HCT116 (cell line): ENCODE results near the gene MSANTD3. TPM values are rescaled to one million over a fixed set of nuclear protein-coding genes. Genes with fewer than 3 reads are reported as not detected.

Experiments
- ATAC-seq: fragments of 200-7000 bp; cut with Tn5 transposase; 2 replicates; pipeline ENCODE4 v1.9.1; 2020; ENCODE audit warnings: mild to moderate bottlenecking, moderate library complexity
- BruUV-seq: library from RNA; stranded (reverse); fragments of 400-500 nt; replicated peaks from 2 replicates; lab custom pipeline; 2021; lab: Mats Ljungman, UMichigan
- CTCF ChIA-PET: fragments of 300-600 bp; sonication (Branson Sonifier 250); formaldehyde crosslinking; loops from one replicate; lab custom pipeline; 2021; ENCODE audit warnings: antibody characterized with exemption; lab: Charles Lee
- POLR2A ChIA-PET: fragments of 300-600, 350-600 bp; sonication (Branson Sonifier 250); formaldehyde crosslinking; loops from one replicate; lab custom pipeline; 2021; ENCODE audit warnings: antibody characterized with exemption; lab: Charles Lee
- RAD21 ChIA-PET, 2 experiments: fragments of 300-600 bp; sonication (Branson Sonifier 250); formaldehyde crosslinking; loops; one replicate each; lab custom pipeline; 2023; ENCODE audit warnings: low total read pairs in 2 of 2; ENCODE audit not compliant: uncharacterized antibody in 2 of 2, unreplicated experiment in 2 of 2, low non-redundant PET in 1 of 2; lab: Charles Lee
- DNase-seq: peaks from one replicate; pipeline ENCODE4 v3.0.0-alpha.2; 2010; ENCODE audit warnings: low read depth, low spot score
- H2AFZ ChIP-seq: fragments of 200-600 bp; shearing (Covaris generic), sonication (generic); 2 replicates; pipeline ENCODE4 v1.6.1; 2017; ENCODE audit warnings: low read depth, mixed run types, mixed read lengths, antibody characterized with exemption, low read length; ENCODE audit not compliant: poor library complexity, severe bottlenecking
- H3K27ac ChIP-seq: 2 replicates; pipeline ENCODE4 v1.5.1; 2012; ENCODE audit warnings: low read depth, low read length
- H3K27me3 ChIP-seq: fragments of 200-600 bp; sonication (generic); 2 replicates; pipeline ENCODE4 v1.6.1; 2016; ENCODE audit warnings: mixed run types, low read length, mixed read lengths; ENCODE audit not compliant: insufficient read depth
- H3K36me3 ChIP-seq, 2 experiments: fragments of 200-500 bp in 1 of 2; fragments of 200-600 bp in 1 of 2; sonication (Bioruptor generic) in 1 of 2; sonication (generic) in 1 of 2; 2 replicates each; pipeline versions ENCODE4 v1.5.1 to v1.6.1; 2014 to 2016; ENCODE audit warnings: low read length in 2 of 2, inconsistent platforms in 1 of 2, mixed read lengths in 1 of 2, mixed run types in 1 of 2; ENCODE audit not compliant: insufficient read depth in 2 of 2, control insufficient read depth in 1 of 2
- H3K4me1 ChIP-seq, 2 experiments: fragments of 200-600 bp in 1 of 2; sonication (generic) in 1 of 2; 2 replicates each; pipeline versions ENCODE4 v1.5.1 to v1.6.1; 2012 to 2017; ENCODE audit warnings: low read length in 2 of 2, inconsistent platforms in 1 of 2, mild to moderate bottlenecking in 1 of 2, mixed read lengths in 1 of 2, mixed run types in 1 of 2, moderate library complexity in 1 of 2; ENCODE audit not compliant: insufficient read depth in 2 of 2, control insufficient read depth in 1 of 2
- H3K4me2 ChIP-seq: fragments of 200-600 bp; sonication (generic); 2 replicates; pipeline ENCODE4 v1.6.1; 2017; ENCODE audit warnings: mixed run types, low read length, mixed read lengths
- H3K4me3 ChIP-seq, 2 experiments: fragments of 200-600 bp in 1 of 2; sonication (generic) in 1 of 2; replicated peaks in 1 of 2; 2 replicates each; pipeline ENCODE4 v1.5.1; 2011 to 2016; ENCODE audit warnings: low read length in 2 of 2, control low read depth in 1 of 2, low read depth in 1 of 2, mild to moderate bottlenecking in 1 of 2, mixed read lengths in 1 of 2, mixed run types in 1 of 2
- H3K79me2 ChIP-seq: fragments of 200-600 bp; sonication (generic); 2 replicates; pipeline ENCODE4 v1.6.1; 2017; ENCODE audit warnings: mild to moderate bottlenecking, mixed run types, low read length, moderate library complexity, mixed read lengths; ENCODE audit not compliant: insufficient read depth
- H3K9ac ChIP-seq: fragments of 200-600 bp; sonication (generic); 2 replicates; pipeline ENCODE4 v1.6.1; 2016; ENCODE audit warnings: low read length, mixed read lengths
- H3K9me2 ChIP-seq: fragments of 200-600 bp; sonication (generic), shearing (Covaris generic); 2 replicates; pipeline ENCODE4 v1.6.1; 2017; ENCODE audit warnings: mixed run types, mild to moderate bottlenecking, moderate library complexity; ENCODE audit not compliant: insufficient read depth
- H3K9me3 ChIP-seq, 2 experiments: fragments of 200-500 bp in 1 of 2; fragments of 200-600 bp in 1 of 2; sonication (Bioruptor generic) in 1 of 2; sonication (generic) in 1 of 2; 2 replicates each; pipeline ENCODE4 v1.6.1; 2014 to 2017; ENCODE audit warnings: low read length in 2 of 2, mixed read lengths in 2 of 2, inconsistent platforms in 1 of 2, low read depth in 1 of 2, mild to moderate bottlenecking in 1 of 2, mixed run types in 1 of 2, moderate library complexity in 1 of 2; ENCODE audit not compliant: control insufficient read depth in 1 of 2, insufficient read depth in 1 of 2
- H4K20me1 ChIP-seq: fragments of 200-600 bp; sonication (generic), shearing (Covaris generic); 2 replicates; pipeline ENCODE4 v1.6.1; 2017; ENCODE audit warnings: mixed run types, mild to moderate bottlenecking, moderate library complexity; ENCODE audit not compliant: insufficient read depth
- ATF3 ChIP-seq: IDR thresholded peaks from 2 replicates; pipeline ENCODE4 v1.6.1; 2012
- CBX3 ChIP-seq: IDR thresholded peaks from 2 replicates; pipeline ENCODE4 v1.6.1; 2012; ENCODE audit warnings: low read depth
- CEBPB ChIP-seq: IDR thresholded peaks from 2 replicates; pipeline ENCODE4 v1.6.1; 2012; ENCODE audit warnings: low read depth
- CTCF ChIP-seq, 3 experiments: fragments of 200-600 bp in 1 of 3; sonication (generic) in 1 of 3; IDR thresholded peaks in 2 of 3; conservative IDR thresholded peaks in 1 of 3; 2 replicates each; pipeline ENCODE4 v1.5.1; 2012 to 2017; ENCODE audit warnings: low read depth in 2 of 3, low read length in 2 of 3, antibody characterized with exemption in 1 of 3, borderline replicate concordance in 1 of 3, control low read depth in 1 of 3, mild to moderate bottlenecking in 1 of 3, mixed read lengths in 1 of 3, mixed run types in 1 of 3, moderate library complexity in 1 of 3; ENCODE audit not compliant: insufficient read depth in 1 of 3
- EGR1 ChIP-seq: IDR thresholded peaks from 2 replicates; pipeline ENCODE4 v1.6.1; 2012; ENCODE audit warnings: low read depth
- ELF1 ChIP-seq: IDR thresholded peaks from 2 replicates; pipeline ENCODE4 v1.6.1; 2012; ENCODE audit warnings: low read depth, borderline replicate concordance
- EZH2 ChIP-seq: fragments of 200-600 bp; sonication (generic); IDR thresholded peaks from 2 replicates; pipeline ENCODE4 v1.6.1; 2017; ENCODE audit warnings: antibody characterized with exemption, mixed run types
- FOSL1 ChIP-seq: IDR thresholded peaks from 2 replicates; pipeline ENCODE4 v1.6.1; 2012; ENCODE audit warnings: low read depth
- JUND ChIP-seq: IDR thresholded peaks from 2 replicates; pipeline ENCODE4 v1.6.1; 2012
- MAX ChIP-seq: IDR thresholded peaks from 2 replicates; pipeline ENCODE4 v1.6.1; 2012
- POLR2A ChIP-seq: IDR thresholded peaks from 2 replicates; pipeline ENCODE4 v1.7.0; 2011; ENCODE audit warnings: borderline replicate concordance; ENCODE audit not compliant: insufficient read depth, insufficient read length; ENCODE audit errors: extremely low read depth
- RAD21 ChIP-seq: IDR thresholded peaks from 2 replicates; pipeline ENCODE4 v1.6.1; 2012; ENCODE audit warnings: low read depth, mild to moderate bottlenecking
- REST ChIP-seq: IDR thresholded peaks from 2 replicates; pipeline ENCODE4 v1.6.1; 2012; ENCODE audit warnings: low read depth
- SIN3A ChIP-seq: IDR thresholded peaks from 2 replicates; pipeline ENCODE4 v1.6.1; 2012; ENCODE audit warnings: low read depth
- SP1 ChIP-seq: IDR thresholded peaks from 2 replicates; pipeline ENCODE4 v1.6.1; 2012; ENCODE audit warnings: low read depth
- SRF ChIP-seq: IDR thresholded peaks from 2 replicates; pipeline ENCODE4 v1.6.1; 2012; ENCODE audit warnings: low read depth
- YY1 ChIP-seq: IDR thresholded peaks from 2 replicates; pipeline ENCODE4 v1.6.1; 2011; ENCODE audit warnings: low read length, low read depth, moderate library complexity, mild to moderate bottlenecking; ENCODE audit not compliant: insufficient replicate concordance; ENCODE audit errors: extremely low read depth
- ZNF274 ChIP-seq: fragments of 200-500 bp; sonication (Bioruptor generic); IDR thresholded peaks from 2 replicates; pipeline ENCODE4 v1.6.1; 2014; ENCODE audit warnings: mild to moderate bottlenecking, low read depth, low read length, inconsistent platforms
- intact Hi-C: fragments of 100-400 bp; cut with micrococcal nuclease; formaldehyde crosslinking; loops from 2 replicates; pipeline ENCODE4 v1.10.0; 2022
- total RNA-seq: library from RNA; stranded (reverse); gene quantifications from one replicate; pipeline ENCODE4 v1.2.1, GENCODE V29; 2021; ENCODE audit not compliant: unreplicated experiment

The MSANTD3 gene
- total RNA-seq, 1 experiment from 2014 or later: 31.3 TPM

- TF ChIP-seq CTCF (IDR thresholded peaks at IDR 0.05 in 2 of 3, conservative IDR thresholded peaks at IDR 0.05 in 1 of 3; ENCODE audit: borderline replicate concordance in 1 of 3, insufficient read depth in 1 of 3, low read depth in 2 of 3, low read length in 2 of 3) (no peak), CBX3 (no peak), ATF3 (no peak), EZH2 (no peak), SP1 (no peak), FOSL1 (no peak)
- TF ChIP-seq, all 23 proteins: peak for 0
These were observed 48.0 kb downstream of the MSANTD3 start (continued) for GRCh38 chr9:100474924-100475276.

GRCh38 chr9:100477241-100477640 is 50.3 kb downstream of the MSANTD3 start:
- CTCF ChIA-PET: no interaction called here
- Histone ChIP-seq H3K9me3 (no peaks in the 10 kb centered on the region), H3K27ac (no peak overlapping the region), H2AFZ (no peak overlapping the region), H3K4me2 (no peak overlapping the region), H3K9ac (no peak overlapping the region), H3K9me2 (no peaks in the 10 kb centered on the region), H3K79me2 (no peaks in the 10 kb centered on the region), H3K4me3 (no peak overlapping the region), H3K27me3 (no peaks in the 10 kb centered on the region), H3K4me1 (peaks cover 3 to 12% of the 10 kb centered on the region in 2 experiments; a peak in 2 of 4 replicates), H3K36me3 (no peaks in the 10 kb centered on the region), H4K20me1 (no peaks in the 10 kb centered on the region)
- intact Hi-C loops: no loop called here
- no TSS peak for BruUV-seq
- DNase-seq (no peak), ATAC-seq (no peak)
- POLR2A ChIA-PET: no interaction called here
- RAD21 ChIA-PET: no interaction called here
- TF ChIP-seq POLR2A (no peak), EGR1 (no peak), MAX (no peak), ZNF274 (no peak), REST (no peak), EZH2 (no peak), FOSL1 (no peak), YY1 (no peak), RAD21 (no peak), SIN3A (no peak), SRF (no peak), CEBPB (no peak), ELF1 (no peak), JUND (no peak), CBX3 (no peak), CTCF (IDR thresholded peaks at IDR 0.05 in 2 of 3, conservative IDR thresholded peaks at IDR 0.05 in 1 of 3; ENCODE audit: borderline replicate concordance in 1 of 3, insufficient read depth in 1 of 3, low read depth in 2 of 3, low read length in 2 of 3) (no peak)
